ENCODE data around the gene ABCG4.
"Not testable (repeated sequence)": the region's sequence is repeated elsewhere in the genome, so short reads cannot be mapped to it uniquely, and the experiment has no call there.

Gene ABCG4

DNA sequence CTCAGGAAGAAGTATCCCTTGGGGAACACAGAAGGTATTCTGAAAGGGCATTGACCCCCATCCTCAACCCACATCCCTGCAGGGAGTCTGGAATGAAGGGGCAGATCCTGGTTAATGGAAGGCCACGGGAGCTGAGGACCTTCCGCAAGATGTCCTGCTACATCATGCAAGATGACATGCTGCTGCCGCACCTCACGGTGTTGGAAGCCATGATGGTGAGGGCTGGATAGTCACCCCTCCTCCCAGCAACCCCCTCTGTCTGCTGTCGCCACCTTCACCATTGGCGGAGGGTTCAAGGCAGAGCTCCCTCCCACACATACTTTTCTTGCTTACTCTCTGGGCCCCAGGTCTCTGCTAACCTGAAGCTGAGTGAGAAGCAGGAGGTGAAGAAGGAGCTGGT is 5.3 kb downstream of the ABCG4 start:
- DNase-seq (ENCODE audit: low read depth) = no peak

DNA sequence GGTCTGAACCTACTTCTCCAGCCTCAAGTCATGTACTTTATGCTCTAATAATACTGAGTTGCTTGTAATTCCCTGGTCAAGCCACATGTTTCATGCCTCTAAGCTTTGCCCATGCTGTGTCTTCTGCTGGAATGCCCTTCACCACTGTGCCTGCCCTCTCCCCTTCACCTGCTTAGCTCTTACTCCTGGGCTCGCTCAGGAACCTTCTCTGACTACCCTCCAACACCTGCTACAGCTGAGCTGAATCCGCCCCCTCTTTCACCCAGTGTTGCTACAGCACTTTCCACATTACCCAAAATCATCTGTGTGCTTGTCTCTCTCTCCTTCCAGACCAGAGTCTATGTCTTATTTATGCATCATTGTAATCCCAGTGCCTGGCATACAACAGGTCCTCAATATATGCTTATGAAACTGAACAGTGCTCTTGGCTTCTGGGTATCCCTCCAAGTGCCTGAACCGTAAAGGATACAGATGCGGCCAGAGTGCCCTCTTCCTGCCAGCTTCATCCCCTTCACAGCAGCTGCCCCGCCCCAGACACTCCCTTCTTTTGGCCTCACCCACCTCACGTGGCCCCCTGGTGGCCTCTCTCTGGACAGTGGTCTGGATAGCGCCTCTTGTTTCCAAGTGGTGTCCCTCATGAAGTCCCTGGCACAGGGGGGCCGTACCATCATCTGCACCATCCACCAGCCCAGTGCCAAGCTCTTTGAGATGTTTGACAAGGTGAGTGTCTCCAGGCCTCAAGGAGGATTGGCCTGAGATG is 7.1 kb downstream of the ABCG4 start:
- DNase-seq (ENCODE audit: low read depth) = no peak

DNA sequence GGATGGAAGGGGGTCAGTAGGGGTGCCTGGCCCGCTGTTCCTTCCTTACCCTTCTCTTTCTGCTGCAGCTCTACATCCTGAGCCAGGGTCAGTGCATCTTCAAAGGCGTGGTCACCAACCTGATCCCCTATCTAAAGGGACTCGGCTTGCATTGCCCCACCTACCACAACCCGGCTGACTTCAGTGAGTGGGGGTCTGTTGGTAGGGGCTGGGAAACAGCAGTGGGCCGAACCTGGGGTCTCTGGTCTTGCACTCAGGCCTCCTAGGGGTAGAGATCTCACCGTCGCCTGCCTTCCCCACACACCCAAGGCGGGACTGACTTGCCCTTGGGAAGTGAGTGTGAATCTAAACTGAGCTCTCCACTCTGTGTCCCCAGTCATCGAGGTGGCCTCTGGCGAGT is 7.6 kb downstream of the ABCG4 start:
- DNase-seq (ENCODE audit: low read depth) = no peak

DNA sequence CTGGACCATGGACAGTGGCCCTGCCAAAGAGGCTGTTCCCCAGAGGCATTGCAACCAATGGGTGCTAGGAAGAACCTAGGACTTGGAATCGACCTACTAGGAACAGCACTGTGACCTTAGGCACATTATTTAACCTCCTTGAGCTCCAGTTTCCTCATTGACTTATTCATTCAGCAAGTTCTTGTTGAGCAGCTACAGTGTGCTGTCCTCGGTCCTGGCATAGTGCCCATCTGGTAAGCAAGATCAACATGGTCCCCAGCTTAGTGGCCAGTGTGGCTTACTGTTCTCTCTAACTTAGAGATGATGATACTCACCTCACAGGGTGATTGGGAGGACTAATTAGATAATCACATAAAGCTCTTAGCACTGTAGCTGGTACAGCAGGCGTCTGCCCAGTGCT is 8.2 kb downstream of the ABCG4 start:
- no peak for DNase-seq (ENCODE audit: low read depth)

DNA sequence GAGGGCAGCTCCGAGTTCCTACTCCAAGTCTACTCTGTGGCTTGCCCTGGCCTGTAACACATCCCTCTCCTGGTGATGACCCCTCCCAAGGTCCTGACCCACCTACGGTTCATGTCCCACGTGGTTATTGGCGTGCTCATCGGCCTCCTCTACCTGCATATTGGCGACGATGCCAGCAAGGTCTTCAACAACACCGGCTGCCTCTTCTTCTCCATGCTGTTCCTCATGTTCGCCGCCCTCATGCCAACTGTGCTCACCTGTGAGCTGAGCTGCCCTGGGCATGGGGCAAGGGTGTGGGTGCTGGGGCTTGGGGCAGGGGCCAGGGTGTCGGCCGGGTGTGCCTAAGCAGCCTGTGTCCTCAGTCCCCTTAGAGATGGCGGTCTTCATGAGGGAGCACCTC is 9.6 kb downstream of the ABCG4 start:
- DNase-seq (ENCODE audit: low read depth) = no peak

DNA sequence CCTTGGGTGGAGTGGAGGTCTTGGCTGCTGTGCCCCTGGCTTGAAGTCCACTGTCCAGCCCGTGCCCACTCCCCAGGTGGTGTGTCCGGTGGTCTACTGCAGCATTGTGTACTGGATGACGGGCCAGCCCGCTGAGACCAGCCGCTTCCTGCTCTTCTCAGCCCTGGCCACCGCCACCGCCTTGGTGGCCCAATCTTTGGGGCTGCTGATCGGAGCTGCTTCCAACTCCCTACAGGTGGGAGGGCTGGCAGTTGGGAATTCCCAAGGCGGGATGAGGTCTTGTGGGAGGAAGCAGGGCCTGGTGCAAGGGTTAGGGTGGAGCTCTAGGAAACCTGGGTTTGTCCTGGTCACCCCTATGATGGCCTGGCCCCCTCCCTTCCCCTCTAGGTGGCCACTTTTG is 11.3 kb downstream of the ABCG4 start:
- DNase-seq (ENCODE audit: low read depth) = no peak

DNA sequence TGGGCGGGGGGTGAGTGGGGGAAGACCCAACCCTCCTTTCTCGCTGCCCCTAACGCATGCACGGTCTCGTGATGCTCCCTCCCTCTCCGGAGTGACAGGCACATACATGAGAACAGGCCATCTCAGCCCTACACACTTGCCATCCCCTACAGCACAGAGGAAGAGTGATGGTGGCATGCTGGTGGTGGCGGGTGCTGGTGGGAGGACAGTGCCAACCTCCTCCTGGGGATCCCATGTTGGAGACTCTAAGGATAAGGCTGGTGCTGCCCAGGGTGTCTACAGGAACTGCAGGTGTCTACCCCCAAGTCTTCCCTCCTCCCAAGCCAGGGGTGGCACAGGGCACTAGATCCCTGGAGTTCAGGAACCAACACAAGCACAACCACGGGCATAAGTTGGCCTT is 13.0 kb downstream of the ABCG4 start:
- no peak for DNase-seq (ENCODE audit: low read depth)

DNA sequence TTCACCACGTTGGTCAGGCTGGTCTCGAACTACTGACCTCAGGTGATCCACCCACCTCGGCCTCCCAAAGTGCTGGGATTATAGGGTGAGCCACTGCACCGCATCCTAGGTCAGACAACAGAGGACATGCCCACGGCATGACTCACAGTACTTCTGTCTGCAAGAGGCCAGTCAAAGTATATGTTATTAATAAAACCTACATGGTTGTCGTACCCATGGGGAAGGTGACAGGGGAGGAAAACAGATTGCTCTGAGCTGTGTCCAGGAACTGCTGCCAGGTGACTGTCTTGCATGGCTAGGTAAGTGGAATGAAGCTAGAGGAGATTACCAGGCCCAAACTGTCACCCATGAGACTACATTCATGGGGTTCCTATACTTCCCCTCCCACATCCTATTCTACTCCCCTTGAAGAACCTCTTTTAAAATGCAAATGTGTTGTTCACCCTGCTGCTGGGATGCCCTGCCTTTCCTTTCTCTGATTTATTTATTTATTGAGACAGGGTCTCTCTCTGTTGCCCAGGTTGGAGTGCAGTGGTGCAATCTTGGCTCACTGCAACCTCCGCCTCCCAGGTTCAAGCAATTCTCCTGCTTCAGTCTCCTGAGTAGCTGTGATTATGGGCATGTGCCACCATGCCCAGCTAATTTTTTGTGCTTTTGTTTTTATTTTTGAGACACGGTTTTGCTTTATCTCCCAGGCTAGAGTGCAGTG is 17.7 kb downstream of the ABCG4 start:
- DNase-seq (ENCODE audit: low read depth) = no peak

DNA sequence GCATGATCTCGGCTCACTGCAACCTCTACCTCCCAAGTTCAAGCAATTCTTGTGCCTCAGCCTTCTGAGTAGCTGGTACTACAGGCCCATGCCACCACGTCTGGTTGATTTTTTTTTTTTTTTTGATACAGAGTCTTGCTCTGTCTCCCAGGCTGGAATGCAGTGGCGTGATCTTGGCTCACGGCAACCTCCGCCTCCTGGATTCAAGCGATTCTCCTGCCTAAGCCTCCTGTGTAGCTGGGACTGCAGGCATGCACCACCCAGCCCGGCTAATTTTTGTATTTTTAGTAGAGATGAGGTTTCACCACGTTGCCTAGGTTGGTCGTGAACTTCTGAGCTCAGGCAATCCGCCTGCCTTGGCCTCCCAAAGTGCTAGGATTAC is 18.2 kb downstream of the ABCG4 start:
- DNase-seq (ENCODE audit: low read depth) = not testable (repeated sequence)

DNA sequence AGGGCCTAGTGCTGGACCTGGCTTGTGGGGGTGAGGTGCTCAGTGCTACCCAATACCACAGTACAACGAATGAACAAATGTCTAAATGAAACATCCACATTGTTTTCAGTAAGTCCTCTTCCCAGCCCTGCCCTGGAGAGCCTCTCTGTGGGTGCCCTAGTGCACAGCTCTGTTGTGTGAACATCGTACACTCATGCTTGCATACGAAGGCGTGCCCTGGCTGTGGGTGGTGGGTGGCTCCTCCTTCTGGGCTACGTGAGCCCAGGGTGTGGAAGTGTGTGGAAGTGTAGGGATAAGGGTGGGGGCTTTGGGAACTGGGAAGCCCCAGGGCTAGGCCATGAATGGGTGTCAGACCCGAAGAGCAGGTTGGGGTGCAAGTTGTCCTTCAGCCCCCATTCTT is 19.1 kb downstream of the ABCG4 start:
- DNase-seq (ENCODE audit: low read depth) = no peak

DNA sequence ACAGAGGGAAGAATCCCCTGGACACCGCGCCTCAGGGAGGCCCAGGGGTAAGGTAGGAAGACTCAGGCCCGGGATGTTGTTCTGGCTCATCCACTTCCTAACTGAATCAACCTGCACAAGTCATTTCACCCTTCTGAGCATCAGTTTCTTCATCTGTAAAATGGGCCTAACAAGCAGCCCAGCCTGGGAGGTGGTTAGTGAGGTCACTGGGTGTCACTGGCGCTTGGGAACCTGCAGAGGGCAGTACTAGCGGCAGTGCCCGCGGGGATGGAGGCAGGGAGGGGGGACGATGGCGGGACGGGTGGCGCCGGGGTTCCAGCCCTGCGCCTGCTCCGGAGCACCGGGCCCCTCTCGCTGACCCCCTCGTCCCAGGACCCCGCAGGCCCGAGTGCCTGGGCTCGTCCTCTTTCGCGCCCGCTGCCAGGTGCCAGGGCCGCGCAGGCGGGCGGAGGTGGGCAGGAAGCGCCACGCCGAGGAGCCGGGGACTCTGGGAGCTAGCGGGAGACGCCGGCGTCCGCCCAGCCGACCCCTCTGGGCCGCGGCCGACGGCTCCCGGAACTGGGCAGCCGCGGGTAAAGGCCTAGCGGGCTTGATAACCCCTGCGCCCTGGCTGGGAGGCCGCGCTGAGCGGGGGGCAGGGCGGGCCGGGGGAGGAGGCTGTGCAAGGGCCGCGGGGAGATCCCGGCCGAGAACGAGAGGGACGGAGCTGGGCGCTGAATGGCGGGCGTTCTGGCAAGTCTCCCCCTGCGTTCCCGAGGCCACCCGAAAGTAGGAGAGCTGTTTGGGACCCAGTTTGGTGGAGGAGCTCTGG is 19.8 kb downstream of the ABCG4 start, which contains the start of gene NLRX1:
NLRX1 (plus strand) TSS at position 255 of the 811 bp plus-strand sequence. CDS start 2,679 bp downstream, outside the sequence.
- DNase-seq (ENCODE audit: low read depth) = peak; percentile 80

DNA sequence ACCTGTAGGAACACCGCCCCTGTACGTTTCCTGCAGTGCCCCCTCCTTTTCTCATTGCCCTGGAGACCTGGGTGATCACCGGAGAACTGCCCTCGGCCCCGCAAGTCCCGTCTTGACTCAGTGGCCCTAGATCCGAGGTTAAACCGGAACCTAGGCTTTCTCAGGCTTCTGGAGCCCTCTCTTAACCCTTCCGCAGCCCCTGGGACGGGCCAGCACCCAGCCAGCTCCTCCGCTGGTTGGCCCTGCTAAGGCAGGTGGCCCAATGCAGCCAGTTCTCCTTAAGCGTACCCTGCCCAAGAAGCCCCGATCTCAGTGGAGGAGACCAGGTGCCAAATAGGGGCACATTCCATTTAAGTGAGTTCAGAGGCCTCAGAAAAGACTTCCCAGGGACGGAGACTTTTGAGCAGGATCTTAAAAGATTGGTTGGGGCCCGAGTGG is 20.4 kb downstream of the ABCG4 start:
- peak; percentile 48 for DNase-seq (ENCODE audit: low read depth)

DNA sequence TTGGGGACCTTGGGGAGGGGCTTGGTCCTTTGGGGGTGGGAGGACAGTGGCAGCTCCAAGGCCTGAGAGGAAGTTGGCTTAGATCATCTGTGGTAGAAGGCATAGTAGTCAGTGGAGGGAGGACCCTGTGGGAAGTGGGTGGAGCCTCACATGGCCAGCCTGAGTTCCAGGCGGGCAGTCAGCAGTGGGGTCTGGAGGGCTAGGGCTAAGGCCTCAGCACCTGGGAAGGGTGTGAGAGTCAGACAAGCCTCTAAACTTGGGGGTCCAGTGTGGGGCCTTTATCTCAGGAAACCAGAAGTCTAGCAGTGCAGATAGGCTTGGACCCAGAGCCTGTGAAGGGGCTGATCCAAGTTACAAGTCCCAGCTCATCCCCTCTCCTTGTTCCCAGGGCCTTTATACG is 23.7 kb downstream of the ABCG4 start:
- DNase-seq (ENCODE audit: low read depth) = no peak

DNA sequence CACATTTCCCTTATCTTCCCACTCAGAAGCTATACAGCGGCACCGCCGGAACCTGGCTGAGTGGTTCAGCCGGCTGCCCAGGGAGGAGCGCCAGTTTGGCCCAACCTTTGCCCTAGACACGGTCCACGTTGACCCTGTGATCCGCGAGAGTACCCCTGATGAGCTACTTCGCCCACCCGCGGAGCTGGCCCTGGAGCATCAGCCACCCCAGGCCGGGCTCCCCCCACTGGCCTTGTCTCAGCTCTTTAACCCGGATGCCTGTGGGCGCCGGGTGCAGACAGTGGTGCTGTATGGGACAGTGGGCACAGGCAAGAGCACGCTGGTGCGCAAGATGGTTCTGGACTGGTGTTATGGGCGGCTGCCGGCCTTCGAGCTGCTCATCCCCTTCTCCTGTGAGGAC is 24.6 kb downstream of the ABCG4 start:
- no peak for DNase-seq (ENCODE audit: low read depth)

DNA sequence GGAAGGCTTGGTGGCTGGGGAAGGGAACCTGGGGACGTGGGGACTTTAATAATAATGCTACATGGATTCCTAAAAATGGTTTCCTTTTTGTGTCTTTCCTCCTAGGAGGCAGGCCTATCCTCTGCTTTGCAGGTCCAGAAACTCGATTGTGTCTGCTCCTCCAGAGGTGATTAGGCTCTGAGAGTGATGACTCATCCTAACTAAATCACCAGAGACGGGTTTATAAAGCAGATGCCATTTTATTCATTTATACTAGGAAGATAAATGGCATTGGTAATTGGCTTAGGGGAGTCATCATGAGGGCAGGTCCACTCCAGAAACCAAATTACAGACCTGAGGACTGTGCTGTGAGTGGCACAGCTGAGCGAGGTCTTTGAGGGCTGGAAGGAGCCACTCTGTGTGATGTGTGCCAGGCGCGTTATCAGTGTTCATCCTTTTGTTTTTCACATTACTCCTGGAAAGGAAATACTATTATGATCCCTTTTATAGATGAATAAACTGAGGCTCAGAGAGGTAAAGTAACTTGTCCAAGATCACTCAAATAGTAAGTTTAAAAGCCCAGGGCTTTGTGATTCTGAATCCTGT is 26.7 kb downstream of the ABCG4 start:
- DNase-seq (ENCODE audit: low read depth) = no peak

DNA sequence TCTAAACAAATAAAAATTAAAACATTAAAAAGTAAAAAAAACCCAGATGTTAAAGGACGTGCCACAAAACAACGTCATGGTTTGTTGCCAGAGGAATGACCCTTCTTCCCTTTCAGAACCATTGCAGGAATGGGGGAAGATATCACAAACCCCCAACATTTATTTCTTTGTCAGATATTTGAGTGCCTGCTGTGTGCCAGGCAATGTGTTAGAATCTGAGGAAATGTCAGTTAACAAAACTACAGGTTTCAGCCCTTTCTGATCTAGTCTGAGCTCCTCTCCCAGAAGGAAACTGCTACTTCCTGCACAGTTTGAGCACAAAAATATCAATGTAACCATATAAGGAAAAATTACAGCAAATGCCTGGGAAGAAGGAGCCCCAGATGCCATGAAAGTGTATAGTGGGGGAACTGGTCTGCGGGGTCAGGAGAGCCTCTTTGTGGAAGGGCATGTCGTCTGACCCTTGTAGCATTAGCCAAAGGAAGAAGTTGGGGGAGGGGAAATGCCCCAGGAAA is 29.4 kb downstream of the ABCG4 start:
- DNase-seq (ENCODE audit: low read depth) = no peak

DNA sequence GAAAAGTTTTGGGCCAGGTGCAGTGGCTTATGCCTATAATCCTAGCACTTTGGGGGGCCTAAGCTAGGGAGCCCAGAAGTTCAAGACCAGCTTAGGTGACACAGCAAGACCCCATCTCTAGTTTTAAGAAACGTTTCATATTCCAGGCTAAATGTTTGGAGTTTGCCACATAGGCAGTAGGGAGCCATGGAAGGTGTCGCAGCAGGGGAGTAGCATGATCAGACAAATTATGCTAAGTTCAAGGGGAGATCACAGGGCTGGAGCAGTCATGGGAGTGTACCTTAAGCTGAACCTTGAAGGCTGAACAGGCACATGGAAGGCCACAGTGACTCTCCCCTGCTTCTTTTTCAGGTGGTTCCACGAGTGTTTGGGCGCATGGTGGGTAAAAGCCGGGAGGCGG is 30.5 kb downstream of the ABCG4 start:
- no peak for DNase-seq (ENCODE audit: low read depth)

DNA sequence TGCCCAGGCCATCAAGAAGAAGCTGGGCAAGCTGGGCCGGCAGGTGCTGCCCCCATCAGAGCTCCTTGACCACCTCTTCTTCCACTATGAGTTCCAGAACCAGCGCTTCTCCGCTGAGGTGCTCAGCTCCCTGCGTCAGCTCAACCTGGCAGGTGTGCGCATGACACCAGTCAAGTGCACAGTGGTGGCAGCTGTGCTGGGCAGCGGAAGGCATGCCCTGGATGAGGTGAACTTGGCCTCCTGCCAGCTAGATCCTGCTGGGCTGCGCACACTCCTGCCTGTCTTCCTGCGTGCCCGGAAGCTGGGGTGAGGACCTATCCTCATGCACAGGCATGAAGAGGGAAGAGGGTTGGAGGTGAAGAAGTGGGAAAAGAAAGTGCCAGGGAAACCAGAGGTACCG is 31.1 kb downstream of the ABCG4 start:
- no peak for DNase-seq (ENCODE audit: low read depth)

DNA sequence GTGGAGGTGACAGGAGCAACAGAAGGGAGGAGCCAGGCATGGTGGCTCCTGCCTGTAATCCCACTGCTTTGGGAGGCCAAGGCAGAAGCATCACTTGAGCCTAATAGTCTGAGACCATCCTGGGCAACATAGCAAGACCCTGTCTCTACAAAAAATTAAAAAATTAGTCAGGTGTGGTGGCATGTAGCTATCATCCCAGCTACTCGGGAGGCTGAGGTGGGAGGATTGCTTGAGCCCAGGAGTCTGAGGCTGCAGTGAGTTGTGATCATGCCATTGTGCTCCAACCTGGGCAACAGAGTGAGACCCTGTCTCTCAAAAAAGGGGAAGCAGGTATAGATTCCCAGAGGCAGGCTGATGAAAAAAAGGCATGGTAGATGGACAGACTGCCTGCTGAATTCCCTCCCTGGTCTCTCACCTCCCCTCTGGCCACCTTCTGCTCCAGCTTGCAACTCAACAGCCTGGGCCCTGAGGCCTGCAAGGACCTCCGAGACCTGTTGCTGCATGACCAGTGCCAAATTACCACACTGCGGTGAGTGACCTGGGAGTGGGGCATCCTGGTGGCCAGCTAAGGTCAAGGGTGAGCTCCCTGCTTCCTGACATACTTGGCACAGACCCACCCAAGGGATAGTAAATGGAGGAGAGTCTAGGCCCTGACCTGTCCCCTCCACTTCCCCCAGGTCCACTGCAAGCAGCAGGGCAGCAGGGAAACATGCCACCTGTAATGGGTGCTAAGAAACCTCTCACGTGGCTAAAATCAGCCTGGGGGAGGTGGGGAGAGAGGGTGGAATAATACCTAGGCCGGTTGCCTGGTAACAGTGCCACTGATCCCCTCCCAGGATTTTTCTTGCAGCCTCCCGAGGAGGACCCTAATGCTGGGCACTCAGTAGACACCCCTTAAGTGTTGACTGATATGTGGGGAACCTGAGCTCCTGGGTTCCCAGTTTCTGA is 32.2 kb downstream of the ABCG4 start:
- DNase-seq (ENCODE audit: low read depth) = no peak

DNA sequence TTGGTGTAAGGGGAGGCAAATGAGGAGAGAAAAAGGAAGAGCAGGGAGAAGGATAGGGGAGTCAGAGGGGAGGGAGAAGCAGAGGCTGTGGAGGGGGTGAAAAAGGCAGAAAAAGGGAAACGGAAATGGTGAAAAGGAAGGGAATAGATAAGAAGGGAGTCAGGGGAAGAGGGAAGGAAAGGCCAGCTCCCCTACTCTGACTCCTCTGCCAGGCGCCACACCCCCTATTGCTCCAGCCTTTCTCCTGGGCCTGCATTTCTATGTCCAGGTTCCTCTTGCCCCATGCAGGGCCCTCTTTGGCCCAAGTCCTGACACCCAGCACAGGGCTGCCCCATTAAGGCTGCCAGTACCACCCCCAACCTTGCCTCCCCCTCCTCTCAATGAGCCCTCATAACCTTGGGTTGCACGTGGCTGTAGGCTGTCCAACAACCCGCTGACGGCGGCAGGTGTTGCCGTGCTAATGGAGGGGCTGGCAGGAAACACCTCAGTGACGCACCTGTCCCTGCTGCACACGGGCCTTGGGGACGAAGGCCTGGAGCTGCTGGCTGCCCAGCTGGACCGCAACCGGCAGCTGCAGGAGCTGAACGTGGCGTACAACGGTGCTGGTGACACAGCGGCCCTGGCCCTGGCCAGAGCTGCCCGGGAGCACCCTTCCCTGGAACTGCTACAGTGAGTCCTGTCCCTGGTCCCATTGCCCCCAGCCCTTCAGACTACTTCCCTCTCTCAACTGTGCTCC is 33.0 kb downstream of the ABCG4 start:
- no peak for DNase-seq (ENCODE audit: low read depth)
